Hepatocyte (in vitro differentiated cells): ENCODE results near the gene MAST4.

Experiments
- EZH2 ChIP-seq: fragments of 200-600 bp; sonication (generic); IDR thresholded peaks from 2 replicates; pipeline ENCODE4 v1.6.1; 2016; ENCODE audit warnings: antibody characterized with exemption, mild to moderate bottlenecking, borderline replicate concordance
- EZH2phosphoT487 ChIP-seq: fragments of 200-600 bp; sonication (generic); IDR thresholded peaks from one replicate; pipeline ENCODE4 v1.6.1; 2018; ENCODE audit warnings: antibody characterized with exemption, mild to moderate bottlenecking, low read depth, moderate library complexity; ENCODE audit not compliant: unreplicated experiment, severe bottlenecking
- TF ChIP-seq, protein P1 (sequence below): fragments of 200-600 bp; sonication (generic); IDR thresholded peaks from 2 replicates; pipeline ENCODE4 v1.5.1; 2016; ENCODE audit warnings: antibody characterized with exemption, mild to moderate bottlenecking; ENCODE audit not compliant: poor library complexity

DNA sequence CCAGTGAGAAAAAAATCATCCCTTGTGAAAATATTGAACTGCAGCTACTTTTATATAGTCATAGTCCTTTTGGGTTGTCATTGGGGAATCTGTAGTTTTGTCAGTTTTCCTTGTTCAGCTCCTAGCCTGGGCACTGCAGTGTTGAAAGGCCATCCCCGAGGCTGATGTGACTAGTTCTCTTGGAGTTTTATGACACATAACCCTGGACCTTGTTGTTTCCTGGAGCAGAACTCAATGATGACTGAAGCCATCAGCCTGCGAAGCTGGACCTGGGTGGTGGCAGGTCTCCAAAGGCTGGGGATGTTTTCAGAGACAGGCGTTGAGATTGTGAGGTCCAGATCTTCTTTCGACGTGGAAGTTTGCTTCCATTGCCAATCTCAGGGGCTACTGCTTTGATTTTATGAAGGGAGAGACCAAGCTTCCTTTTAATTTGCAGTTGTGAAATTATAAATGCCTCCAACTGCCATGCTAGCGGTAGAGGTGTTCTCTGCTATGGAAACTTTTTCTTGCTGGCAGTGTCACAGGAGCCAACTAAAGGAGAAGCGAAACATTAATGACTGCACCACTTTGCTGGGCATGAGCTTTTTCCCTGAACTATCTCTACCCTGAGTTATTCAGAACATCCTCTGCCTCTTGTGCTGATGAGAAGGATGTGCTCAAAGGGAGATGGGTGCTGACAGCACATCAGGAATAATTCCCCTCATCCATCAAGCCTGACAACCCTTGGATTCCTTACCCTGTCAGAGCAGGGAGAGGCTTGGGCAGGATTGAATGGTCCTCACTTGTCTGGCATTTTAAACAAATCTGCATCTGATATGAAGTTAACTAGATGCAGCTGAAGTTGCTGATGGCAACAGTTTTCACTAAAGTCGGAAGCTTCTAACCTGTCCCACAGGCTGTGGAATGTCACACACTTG lies 209.6 kb downstream of the MAST4 start:
- TF ChIP-seq, protein P1, sequence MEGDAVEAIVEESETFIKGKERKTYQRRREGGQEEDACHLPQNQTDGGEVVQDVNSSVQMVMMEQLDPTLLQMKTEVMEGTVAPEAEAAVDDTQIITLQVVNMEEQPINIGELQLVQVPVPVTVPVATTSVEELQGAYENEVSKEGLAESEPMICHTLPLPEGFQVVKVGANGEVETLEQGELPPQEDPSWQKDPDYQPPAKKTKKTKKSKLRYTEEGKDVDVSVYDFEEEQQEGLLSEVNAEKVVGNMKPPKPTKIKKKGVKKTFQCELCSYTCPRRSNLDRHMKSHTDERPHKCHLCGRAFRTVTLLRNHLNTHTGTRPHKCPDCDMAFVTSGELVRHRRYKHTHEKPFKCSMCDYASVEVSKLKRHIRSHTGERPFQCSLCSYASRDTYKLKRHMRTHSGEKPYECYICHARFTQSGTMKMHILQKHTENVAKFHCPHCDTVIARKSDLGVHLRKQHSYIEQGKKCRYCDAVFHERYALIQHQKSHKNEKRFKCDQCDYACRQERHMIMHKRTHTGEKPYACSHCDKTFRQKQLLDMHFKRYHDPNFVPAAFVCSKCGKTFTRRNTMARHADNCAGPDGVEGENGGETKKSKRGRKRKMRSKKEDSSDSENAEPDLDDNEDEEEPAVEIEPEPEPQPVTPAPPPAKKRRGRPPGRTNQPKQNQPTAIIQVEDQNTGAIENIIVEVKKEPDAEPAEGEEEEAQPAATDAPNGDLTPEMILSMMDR, result no peak
- TF ChIP-seq EZH2phosphoT487 (no peak), EZH2 (no peak)
